Measurements from ENCODE around the gene OBSCN.

DNA sequence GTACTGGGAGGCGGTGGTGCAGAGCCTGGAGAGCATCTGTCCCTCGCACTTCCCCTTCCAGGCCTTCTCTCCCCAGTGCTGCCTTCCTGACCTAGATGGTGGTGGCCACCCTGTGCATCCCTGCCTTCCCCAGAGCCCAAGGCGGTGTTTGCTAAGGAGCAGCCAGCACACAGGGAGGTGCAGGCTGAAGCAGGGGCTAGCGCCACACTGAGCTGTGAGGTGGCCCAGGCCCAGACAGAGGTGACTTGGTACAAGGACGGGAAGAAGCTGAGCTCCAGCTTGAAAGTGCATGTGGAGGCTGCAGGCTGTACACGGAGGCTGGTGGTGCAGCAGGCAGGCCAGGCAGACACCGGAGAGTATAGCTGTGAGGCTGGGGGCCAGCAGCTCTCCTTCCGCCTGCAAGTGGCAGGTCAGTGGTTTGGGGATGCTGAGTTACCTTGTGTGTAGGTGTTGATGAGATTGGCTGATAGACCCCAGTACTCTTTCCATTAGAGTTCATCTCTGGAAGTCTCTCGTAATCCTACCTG is 51.6 kb downstream of the OBSCN start:
- TF ChIP-seq, protein P1, sequence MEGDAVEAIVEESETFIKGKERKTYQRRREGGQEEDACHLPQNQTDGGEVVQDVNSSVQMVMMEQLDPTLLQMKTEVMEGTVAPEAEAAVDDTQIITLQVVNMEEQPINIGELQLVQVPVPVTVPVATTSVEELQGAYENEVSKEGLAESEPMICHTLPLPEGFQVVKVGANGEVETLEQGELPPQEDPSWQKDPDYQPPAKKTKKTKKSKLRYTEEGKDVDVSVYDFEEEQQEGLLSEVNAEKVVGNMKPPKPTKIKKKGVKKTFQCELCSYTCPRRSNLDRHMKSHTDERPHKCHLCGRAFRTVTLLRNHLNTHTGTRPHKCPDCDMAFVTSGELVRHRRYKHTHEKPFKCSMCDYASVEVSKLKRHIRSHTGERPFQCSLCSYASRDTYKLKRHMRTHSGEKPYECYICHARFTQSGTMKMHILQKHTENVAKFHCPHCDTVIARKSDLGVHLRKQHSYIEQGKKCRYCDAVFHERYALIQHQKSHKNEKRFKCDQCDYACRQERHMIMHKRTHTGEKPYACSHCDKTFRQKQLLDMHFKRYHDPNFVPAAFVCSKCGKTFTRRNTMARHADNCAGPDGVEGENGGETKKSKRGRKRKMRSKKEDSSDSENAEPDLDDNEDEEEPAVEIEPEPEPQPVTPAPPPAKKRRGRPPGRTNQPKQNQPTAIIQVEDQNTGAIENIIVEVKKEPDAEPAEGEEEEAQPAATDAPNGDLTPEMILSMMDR (IDR thresholded peaks at IDR 0.05; ENCODE audit: insufficient read depth, low read depth, low read length), result no peak
- no peak for TF ChIP-seq EZH2 (IDR thresholded peaks at IDR 0.05; ENCODE audit: insufficient read depth, low read length)
